Duodenal mucosa (tissue), 2 donors: ENCODE data around the gene FAM171A1.
"Not testable (repeated sequence)": the region's sequence is repeated elsewhere in the genome, so short reads cannot be mapped to it uniquely, and the experiment has no call there.

Source experiments
- H3K27ac ChIP-seq: one replicate; pipeline ENCODE4 v1.7.0; 2013; ENCODE audit warnings: low read depth, low read length
- H3K27me3 ChIP-seq, 2 donors: one replicate each; pipeline ENCODE4 v1.7.0; 2013; ENCODE audit warnings: low read length in 2 of 2, control low read depth in 1 of 2; ENCODE audit not compliant: insufficient read depth in 2 of 2, control insufficient read depth in 1 of 2
- H3K36me3 ChIP-seq, 2 donors: one replicate each; pipeline ENCODE4 v1.7.0; 2013; ENCODE audit warnings: low read length in 2 of 2, control low read depth in 1 of 2; ENCODE audit not compliant: insufficient read depth in 2 of 2, control insufficient read depth in 1 of 2
- H3K4me1 ChIP-seq, 2 donors: one replicate each; pipeline ENCODE4 v1.7.0; 2013; ENCODE audit warnings: low read length in 2 of 2, control low read depth in 1 of 2; ENCODE audit not compliant: insufficient read depth in 2 of 2, control insufficient read depth in 1 of 2
- H3K4me3 ChIP-seq, 2 donors: one replicate each; pipeline ENCODE4 v1.7.0; 2013; ENCODE audit warnings: low read length in 2 of 2, low read depth in 1 of 2
- H3K9ac ChIP-seq, 2 donors: one replicate each; pipeline ENCODE4 v1.7.0; 2013; ENCODE audit warnings: low read length in 2 of 2, low read depth in 1 of 2
- H3K9me3 ChIP-seq, 2 donors: one replicate each; pipeline ENCODE4 v1.7.0; 2013; ENCODE audit warnings: low read length in 2 of 2, control low read depth in 1 of 2; ENCODE audit not compliant: control insufficient read depth in 1 of 2

The FAM171A1 gene

GRCh38 chr10:15399060-15399661, 28.1 kb upstream of the FAM171A1 start:
- no peak overlapping the region for H3K9ac ChIP-seq
- no peaks in the 10 kb centered on the region for H3K27me3 ChIP-seq
- no peaks in the 10 kb centered on the region for H3K36me3 ChIP-seq
- no peaks in the 10 kb centered on the region for H3K4me1 ChIP-seq
- no peak overlapping the region for H3K4me3 ChIP-seq
- no peak overlapping the region for H3K27ac ChIP-seq
- H3K9me3 ChIP-seq, result no peaks in the 10 kb centered on the region

GRCh38 chr10:15395935-15396334, 24.8 kb upstream of the FAM171A1 start:
- Histone ChIP-seq H3K4me1 (no peaks in the 10 kb centered on the region), H3K36me3 (no peaks in the 10 kb centered on the region), H3K4me3 (no peak overlapping the region), H3K27ac (no peak overlapping the region), H3K9ac (no peak overlapping the region), H3K27me3 (no peaks in the 10 kb centered on the region), H3K9me3 (no peaks in the 10 kb centered on the region)

DNA sequence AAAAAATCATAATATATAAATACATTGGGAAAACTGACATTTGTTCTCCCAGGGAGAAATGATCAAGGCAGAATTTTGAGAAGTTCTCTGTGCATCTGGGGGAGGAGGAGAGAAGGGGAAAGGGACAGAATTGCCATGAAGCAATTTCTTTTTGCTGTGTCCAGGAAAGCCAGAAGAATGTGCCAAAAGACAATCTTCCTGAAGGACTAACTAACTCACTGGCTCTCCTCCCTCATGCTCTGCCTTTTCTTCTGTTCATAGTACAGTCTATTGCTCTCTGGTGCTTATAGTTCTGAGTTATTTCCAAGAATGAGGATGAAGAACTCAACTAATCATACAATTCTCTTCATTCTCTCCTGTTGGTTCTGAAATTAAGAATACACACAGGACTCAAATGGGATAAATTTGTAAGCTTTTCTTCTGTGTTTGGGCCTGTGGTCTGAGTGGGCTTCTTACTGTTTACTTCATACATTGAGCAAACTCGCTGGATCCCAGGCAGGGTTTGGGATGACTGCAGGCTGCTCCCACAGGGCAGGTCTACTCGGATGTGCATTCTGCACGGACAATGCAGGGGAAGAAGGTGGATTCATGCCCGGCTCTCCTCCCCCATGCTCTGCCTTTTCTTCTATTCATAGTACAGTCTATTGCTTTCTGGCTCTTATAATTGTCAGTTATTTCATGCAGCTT, 22.2 kb upstream of the FAM171A1 start:
- Histone ChIP-seq H3K27me3 (no peaks in the 10 kb centered on the region), H3K27ac (no peak overlapping the region), H3K9me3 (no peaks in the 10 kb centered on the region), H3K36me3 (no peaks in the 10 kb centered on the region), H3K4me1 (no peaks in the 10 kb centered on the region), H3K4me3 (no peak overlapping the region), H3K9ac (no peak overlapping the region)

GRCh38 chr10:15391491-15391890, 20.4 kb upstream of the FAM171A1 start:
- Histone ChIP-seq H3K9me3 (no peaks in the 10 kb centered on the region), H3K4me1 (no peaks in the 10 kb centered on the region), H3K27me3 (no peaks in the 10 kb centered on the region)

GRCh38 chr10:15388172-15388571, 17.1 kb upstream of the FAM171A1 start:
- not testable (repeated sequence) for H3K4me1 ChIP-seq, H3K9ac ChIP-seq, H3K9me3 ChIP-seq, H3K27ac ChIP-seq, H3K27me3 ChIP-seq, H3K4me3 ChIP-seq, H3K36me3 ChIP-seq

More at GRCh38 chr10:15391491-15391890, 20.4 kb upstream of the FAM171A1 start:
- Histone ChIP-seq H3K36me3 (no peaks in the 10 kb centered on the region), H3K27ac (no peak overlapping the region), H3K4me3 (no peak overlapping the region), H3K9ac (no peak overlapping the region)

DNA sequence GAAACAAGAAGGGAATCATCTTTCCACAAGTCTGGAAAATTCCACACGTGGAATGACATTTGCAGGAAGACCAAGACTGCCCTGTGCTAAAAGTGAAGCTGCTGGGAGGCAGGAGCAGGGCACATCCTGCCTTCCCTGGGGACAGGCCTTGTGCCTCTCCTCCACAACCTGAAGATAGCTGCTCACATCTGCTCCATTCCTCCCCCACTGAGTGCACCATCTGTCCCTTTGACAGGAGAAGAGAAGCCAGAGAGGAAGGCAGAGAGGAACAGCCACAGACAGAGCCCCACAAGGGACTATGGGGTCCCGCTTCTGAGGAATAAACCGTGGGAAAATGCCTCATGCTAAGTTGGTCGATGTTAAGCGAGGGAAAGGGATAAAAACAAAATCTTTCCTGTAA, 15.9 kb upstream of the FAM171A1 start:
- Histone ChIP-seq H3K9ac (no peak overlapping the region), H3K4me3 (no peak overlapping the region), H3K4me1 (no peaks in the 10 kb centered on the region), H3K36me3 (no peaks in the 10 kb centered on the region), H3K27ac (no peak overlapping the region), H3K9me3 (no peaks in the 10 kb centered on the region), H3K27me3 (peaks cover 0 to 2% of the 10 kb centered on the region in 2 donors)

DNA sequence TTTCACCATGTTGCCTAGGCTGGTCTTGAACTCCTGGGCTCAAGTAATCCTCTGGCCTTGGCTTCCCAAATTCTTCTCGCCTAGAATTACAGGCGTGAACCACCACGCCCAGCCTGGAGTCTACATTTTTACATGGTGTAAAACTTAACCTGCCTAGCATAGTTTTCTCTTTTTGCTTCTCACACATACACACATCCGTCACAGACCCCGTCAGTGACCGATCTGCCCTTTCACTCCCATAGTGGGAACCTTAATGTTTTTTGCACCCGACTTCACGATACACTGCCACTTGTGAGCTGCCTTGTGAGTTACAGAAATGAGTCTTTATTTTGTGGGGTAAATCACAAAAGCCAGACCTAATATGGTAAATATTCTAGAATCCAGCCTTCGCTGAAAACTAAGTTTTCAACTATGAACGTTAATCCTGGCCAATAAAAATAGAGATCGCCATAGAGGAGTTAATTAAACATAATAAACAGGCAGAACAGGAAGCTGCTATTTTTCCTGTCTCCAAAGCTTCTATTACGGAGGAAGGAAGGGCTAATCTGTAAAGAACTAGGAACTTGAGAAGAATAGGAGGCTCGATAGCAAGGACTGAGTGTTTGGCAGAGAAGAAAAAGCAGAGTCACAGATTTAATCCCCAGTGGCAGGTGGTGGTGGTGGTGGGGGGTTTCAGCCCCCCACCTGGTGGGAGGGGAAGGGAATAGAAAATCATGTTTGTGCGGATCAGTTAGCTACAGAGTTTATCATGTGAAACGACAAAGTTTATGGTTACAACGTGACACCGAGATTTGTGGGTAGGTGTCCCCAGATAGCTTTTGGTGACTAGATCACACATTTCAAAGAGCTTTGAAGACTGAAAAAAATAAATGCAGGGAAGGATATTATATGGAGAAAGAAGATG, 14.7 kb upstream of the FAM171A1 start:
- Histone ChIP-seq H3K9ac (no peak overlapping the region), H3K36me3 (no peaks in the 10 kb centered on the region), H3K4me1 (no peaks in the 10 kb centered on the region), H3K27me3 (peaks cover 0 to 5% of the 10 kb centered on the region in 2 donors), H3K4me3 (no peak overlapping the region), H3K9me3 (no peaks in the 10 kb centered on the region), H3K27ac (no peak overlapping the region)

DNA sequence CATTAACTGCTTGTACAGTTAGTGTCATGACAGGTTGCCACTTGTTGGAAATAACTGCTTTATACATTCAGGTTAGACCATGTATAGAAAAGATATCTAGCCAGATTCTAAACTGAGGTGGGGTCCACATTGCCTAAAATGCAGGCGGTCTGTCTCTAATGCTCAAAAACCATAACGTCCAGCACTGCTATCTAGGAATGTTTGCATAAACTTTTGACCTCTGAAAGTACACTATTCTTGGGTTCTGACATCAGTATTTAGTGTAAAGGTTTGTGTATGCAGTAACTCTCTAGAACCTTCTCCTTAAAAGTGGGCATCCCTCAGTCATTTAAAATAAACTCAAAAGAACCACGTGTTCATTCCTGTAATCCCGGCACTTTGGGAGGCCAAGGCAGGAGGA, 10.3 kb upstream of the FAM171A1 start:
- Histone ChIP-seq H3K4me3 (no peak overlapping the region), H3K9me3 (no peaks in the 10 kb centered on the region), H3K27ac (no peak overlapping the region), H3K4me1 (no peaks in the 10 kb centered on the region), H3K27me3 (peaks cover 0 to 5% of the 10 kb centered on the region in 2 donors), H3K36me3 (no peaks in the 10 kb centered on the region), H3K9ac (no peak overlapping the region)

DNA sequence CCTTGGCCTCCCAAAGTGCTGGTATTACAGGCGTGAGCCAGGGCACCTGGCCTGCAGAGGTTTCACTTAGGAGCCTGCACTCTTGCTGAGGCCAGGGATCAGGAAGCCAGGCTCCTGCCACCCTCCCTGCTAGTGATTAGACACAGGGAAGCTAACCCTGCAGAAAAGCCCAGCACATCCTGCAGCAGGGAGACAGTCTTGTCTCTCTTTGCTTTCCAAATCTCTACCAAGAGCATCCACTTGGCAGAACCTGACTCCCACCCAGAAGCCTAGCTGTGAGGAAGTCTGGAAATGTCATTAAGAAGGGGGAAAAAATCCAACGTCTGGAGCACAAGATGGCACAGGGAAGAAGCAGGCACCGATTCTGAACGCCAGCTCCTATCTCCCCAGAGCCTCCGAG, 8.0 kb upstream of the FAM171A1 start:
- H3K9ac ChIP-seq, result no peak overlapping the region
- H3K27me3 ChIP-seq, result peaks cover 0 to 3% of the 10 kb centered on the region in 2 donors
- no peak overlapping the region for H3K4me3 ChIP-seq
- H3K4me1 ChIP-seq, result no peaks in the 10 kb centered on the region
- H3K36me3 ChIP-seq, result no peaks in the 10 kb centered on the region
- no peak overlapping the region for H3K27ac ChIP-seq
- no peaks in the 10 kb centered on the region for H3K9me3 ChIP-seq

- no peaks in the 10 kb centered on the region for H3K4me1 ChIP-seq
- peaks cover 0 to 3% of the 10 kb centered on the region in 2 donors for H3K27me3 ChIP-seq
- no peak overlapping the region for H3K27ac ChIP-seq
- H3K4me3 ChIP-seq, result no peak overlapping the region
- no peaks in the 10 kb centered on the region for H3K36me3 ChIP-seq
- H3K9me3 ChIP-seq, result no peaks in the 10 kb centered on the region
- H3K9ac ChIP-seq, result no peak overlapping the region
These were observed 7.5 kb upstream of the FAM171A1 start for GRCh38 chr10:15378569-15378968.
